ENCODE data around the gene CXCL11.

The CXCL11 gene

DNA sequence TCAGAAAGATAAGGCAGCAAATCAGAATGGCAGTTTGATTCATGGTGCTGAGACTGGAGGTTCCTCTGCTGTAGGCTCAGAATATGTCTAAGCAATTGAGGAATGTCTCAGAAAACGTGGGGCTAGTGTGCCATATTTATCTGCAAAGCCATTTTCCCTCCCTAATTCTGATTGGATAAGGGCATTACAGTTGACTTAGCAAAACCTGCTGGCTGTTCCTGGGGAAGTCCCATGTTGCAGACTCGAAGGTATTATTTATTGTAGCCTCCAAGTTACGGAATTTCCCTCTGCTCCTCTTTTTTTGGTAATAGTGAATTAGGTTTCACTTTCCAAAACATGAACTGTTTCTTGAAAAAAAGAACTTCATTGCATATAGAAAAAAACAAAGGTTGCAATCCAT, 12.5 kb downstream of the CXCL11 start, which contains the start of gene CXCL10:
Gene CXCL10, minus strand, starts transcription at position 109 of the 400 bp plus-strand sequence. Its CDS starts 66 bp downstream, at position 43.
- no peak for DNase-seq (ENCODE audit: low read depth, low spot score)
- POLR2A ChIA-PET, result no interaction called here
- H3K4me3 ChIP-seq (ENCODE audit: low read depth, low read length), result no peak within 1 kb of the TSS
- TF ChIP-seq, protein P1, sequence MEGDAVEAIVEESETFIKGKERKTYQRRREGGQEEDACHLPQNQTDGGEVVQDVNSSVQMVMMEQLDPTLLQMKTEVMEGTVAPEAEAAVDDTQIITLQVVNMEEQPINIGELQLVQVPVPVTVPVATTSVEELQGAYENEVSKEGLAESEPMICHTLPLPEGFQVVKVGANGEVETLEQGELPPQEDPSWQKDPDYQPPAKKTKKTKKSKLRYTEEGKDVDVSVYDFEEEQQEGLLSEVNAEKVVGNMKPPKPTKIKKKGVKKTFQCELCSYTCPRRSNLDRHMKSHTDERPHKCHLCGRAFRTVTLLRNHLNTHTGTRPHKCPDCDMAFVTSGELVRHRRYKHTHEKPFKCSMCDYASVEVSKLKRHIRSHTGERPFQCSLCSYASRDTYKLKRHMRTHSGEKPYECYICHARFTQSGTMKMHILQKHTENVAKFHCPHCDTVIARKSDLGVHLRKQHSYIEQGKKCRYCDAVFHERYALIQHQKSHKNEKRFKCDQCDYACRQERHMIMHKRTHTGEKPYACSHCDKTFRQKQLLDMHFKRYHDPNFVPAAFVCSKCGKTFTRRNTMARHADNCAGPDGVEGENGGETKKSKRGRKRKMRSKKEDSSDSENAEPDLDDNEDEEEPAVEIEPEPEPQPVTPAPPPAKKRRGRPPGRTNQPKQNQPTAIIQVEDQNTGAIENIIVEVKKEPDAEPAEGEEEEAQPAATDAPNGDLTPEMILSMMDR (IDR thresholded peaks at IDR 0.05; ENCODE audit: insufficient read depth, low read length, missing control alignments), result no peak
- CTCF ChIA-PET, result interaction anchor here (1.5 to 3.6 kb wide), 2 partner anchors 8 to 27 kb away, joined by 3 to 22 read pairs; no protein-coding TSS in a partner anchor

DNA sequence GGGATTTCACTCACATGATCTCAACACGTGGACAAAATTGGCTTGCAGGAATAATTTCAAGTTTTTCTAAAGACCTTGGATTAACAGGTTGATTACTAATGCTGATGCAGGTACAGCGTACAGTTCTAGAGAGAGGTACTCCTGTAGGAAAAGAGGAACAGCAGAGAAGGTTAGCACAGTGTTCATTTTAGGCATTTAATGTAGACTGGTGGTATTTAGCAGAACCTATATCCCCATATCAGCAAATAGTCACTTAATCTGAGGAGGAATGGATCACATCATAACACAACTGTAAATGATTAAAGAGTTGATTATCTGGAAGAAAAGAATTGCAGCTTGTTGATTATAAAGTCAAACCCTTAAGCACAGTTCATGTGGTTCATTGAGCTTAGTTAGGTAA, 13.2 kb downstream of the CXCL11 start:
- ChIA-PET CTCF (interaction anchor here (1.5 kb wide), 1 partner anchor 9 kb away, joined by 3 read pairs; no protein-coding TSS in a partner anchor), POLR2A (no interaction called here)
- TF ChIP-seq, protein P1 (IDR thresholded peaks at IDR 0.05; ENCODE audit: insufficient read depth, low read length, missing control alignments), result no peak

DNA sequence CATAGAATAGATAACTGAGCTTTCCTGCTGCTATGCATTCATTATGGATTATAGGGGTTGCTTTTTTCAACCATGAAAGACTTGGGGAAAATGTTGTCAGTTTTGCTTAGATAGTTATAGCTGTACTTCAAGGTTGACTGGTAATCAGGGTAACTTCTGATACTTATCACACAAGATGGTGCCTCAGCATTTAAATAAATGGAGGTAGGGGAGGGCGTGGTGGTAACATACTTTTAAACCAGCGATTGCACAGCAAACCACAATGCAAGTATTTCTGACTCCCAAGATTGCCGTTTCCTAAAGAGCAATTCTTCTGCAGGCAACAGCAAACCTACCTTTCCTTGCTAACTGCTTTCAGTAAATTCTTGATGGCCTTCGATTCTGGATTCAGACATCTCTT, 13.8 kb downstream of the CXCL11 start:
- no peak for DNase-seq (ENCODE audit: low read depth, low spot score)
- TF ChIP-seq, protein P1 (IDR thresholded peaks at IDR 0.05; ENCODE audit: insufficient read depth, low read length, missing control alignments), result no peak
- H3K4me3 ChIP-seq (ENCODE audit: low read depth, low read length), result no peak overlapping the region
- ChIA-PET POLR2A (no interaction called here), CTCF (interaction anchor here (1.5 kb wide), 1 partner anchor 9 kb away, joined by 3 read pairs; no protein-coding TSS in a partner anchor)

More for the DNA sequence above, 13.2 kb downstream of the CXCL11 start:
- no peak overlapping the region for H3K4me3 ChIP-seq (ENCODE audit: low read depth, low read length)
- DNase-seq (ENCODE audit: low read depth, low spot score), result no peak

DNA sequence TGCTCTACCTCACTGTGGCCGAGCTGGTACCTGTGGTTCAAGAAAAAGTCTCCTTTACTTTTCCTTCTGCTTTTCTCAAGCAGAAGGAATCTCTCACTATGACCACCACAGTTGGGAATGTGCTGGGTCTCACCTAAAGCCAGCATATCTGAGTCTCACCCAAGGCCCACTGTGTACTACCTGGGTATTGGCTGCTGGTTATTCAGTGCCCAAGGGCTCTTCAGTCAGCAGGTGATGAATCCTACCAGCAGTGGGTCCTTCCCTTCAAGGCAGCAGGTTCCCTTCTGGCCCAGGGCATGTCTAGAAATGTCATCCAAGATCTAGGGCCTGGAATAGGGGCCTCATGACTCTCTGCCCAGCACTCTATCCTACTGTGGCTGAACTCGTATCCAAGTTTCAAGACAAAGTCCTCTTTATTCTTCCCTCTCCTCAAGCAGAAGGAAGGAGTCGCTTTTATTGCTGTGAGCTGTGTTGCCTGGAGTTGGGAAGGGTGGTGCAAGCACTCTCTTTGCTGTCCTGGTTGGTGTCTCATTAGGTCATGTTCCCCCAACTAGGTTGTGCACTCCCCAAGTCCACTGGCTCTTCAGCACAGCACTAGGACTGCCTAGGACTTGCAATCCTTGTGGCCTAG, 18.7 kb downstream of the CXCL11 start:
- POLR2A ChIA-PET, result no interaction called here
- no peak overlapping the region for H3K4me3 ChIP-seq (ENCODE audit: low read depth, low read length)
- CTCF ChIA-PET, result no interaction called here
- TF ChIP-seq, protein P1 (IDR thresholded peaks at IDR 0.05; ENCODE audit: insufficient read depth, low read length, missing control alignments), result no peak
- DNase-seq (ENCODE audit: low read depth, low spot score), result no peak

DNA sequence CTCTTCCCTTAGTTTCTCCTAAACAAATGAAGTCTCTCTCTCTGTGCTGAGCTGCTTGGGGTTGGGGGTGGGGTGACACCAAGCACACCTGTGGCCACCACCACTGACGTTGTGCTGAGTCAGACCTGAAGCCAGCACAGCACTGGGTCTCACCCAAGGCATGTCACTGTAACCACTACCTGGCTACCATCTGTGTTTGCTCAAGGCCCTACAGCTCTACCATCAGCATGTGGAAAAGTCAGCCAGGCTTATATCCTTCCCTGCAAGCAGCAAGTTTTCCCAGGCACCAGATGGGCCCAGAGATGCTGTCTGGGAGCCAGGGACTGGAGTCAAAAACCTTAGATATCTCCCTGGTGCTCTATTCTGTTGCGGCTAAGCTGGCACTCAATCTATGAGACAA, 19.5 kb downstream of the CXCL11 start:
- ChIA-PET POLR2A (no interaction called here), CTCF (interaction anchor here (6.3 kb wide), 1 partner anchor 20 kb away, joined by 33 read pairs; no protein-coding TSS in a partner anchor)
- no peak for DNase-seq (ENCODE audit: low read depth, low spot score)
- H3K4me3 ChIP-seq (ENCODE audit: low read depth, low read length), result no peak overlapping the region
- TF ChIP-seq, protein P1 (IDR thresholded peaks at IDR 0.05; ENCODE audit: insufficient read depth, low read length, missing control alignments), result no peak

DNA sequence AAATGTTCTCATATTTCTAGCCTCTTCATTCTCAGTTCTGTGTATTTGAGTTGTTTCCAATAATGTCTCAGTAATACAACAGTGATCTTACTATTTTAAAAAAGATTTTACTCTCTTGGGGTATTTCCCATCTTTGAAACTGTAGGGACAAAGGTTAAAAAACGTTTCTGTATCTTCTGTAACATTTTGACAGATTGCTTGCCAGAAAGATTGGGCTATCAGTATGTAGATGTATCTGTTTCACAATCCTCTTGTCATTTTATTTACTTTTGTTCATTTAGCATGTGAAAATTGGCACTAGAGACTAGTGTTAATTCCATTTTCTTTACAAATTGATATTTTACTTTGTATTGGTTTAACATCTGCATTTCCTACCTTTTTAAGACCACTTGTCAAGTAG, 22.3 kb downstream of the CXCL11 start:
- ChIA-PET POLR2A (no interaction called here), CTCF (interaction anchor here (0.7 to 6.3 kb wide), 2 partner anchors 17 to 20 kb away, joined by 3 to 33 read pairs; no protein-coding TSS in a partner anchor)
- TF ChIP-seq, protein P1 (IDR thresholded peaks at IDR 0.05; ENCODE audit: insufficient read depth, low read length, missing control alignments), result no peak
- no peak overlapping the region for H3K4me3 ChIP-seq (ENCODE audit: low read depth, low read length)
- DNase-seq (ENCODE audit: low read depth, low spot score), result no peak

Measured in AG04449 (cell line).